Kidney (tissue), 14 donors: ENCODE measurements around the gene GNG8. TPM values are rescaled to one million over a fixed set of nuclear protein-coding genes. Genes with fewer than 3 reads are reported as not detected.
A peak's percentile ranks its signal among the peaks of the same experiment; 100 is the strongest.

ENCODE experiments used
- DNase-seq, 5 donors: peaks; one replicate each; pipeline ENCODE4 v3.0.0-alpha.2; 2013 to 2020
- FAIRE-seq: peaks from 2 replicates; lab custom pipeline; 2012; peaks lifted over from hg19 to GRCh38; lab: Jason Lieb, UNC
- H3K27ac ChIP-seq, 2 donors: one replicate each; pipeline ENCODE4 v1.7.0; 2013; ENCODE audit warnings: low read depth in 2 of 2, low read length in 2 of 2, inconsistent platforms in 1 of 2
- H3K27me3 ChIP-seq: one replicate; pipeline ENCODE4 v1.7.1; 2013; ENCODE audit warnings: low read length, inconsistent platforms; ENCODE audit not compliant: control insufficient read depth, insufficient read depth
- H3K36me3 ChIP-seq, 3 donors: one replicate each; pipeline versions ENCODE4 v1.7.0 to v1.7.1; 2013; ENCODE audit warnings: low read length in 3 of 3, control low read depth in 1 of 3, inconsistent platforms in 1 of 3; ENCODE audit not compliant: insufficient read depth in 3 of 3, control insufficient read depth in 2 of 3
- H3K4me1 ChIP-seq, 3 donors: one replicate each; pipeline versions ENCODE4 v1.7.0 to v1.7.1; 2013; ENCODE audit warnings: low read length in 3 of 3, inconsistent platforms in 1 of 3, low read depth in 1 of 3; ENCODE audit not compliant: control insufficient read depth in 2 of 3, insufficient read depth in 2 of 3
- H3K4me3 ChIP-seq, 3 donors: one replicate each; pipeline versions ENCODE4 v1.7.0 to v1.8.1; 2013; ENCODE audit warnings: low read length in 3 of 3, control low read depth in 1 of 3, inconsistent platforms in 1 of 3
- H3K9ac ChIP-seq, 3 donors: one replicate each; pipeline versions ENCODE4 v1.7.0 to v1.7.1; 2013; ENCODE audit warnings: low read length in 3 of 3, control low read depth in 1 of 3, inconsistent platforms in 1 of 3
- H3K9me3 ChIP-seq, 3 donors: one replicate each; pipeline versions ENCODE4 v1.7.0 to v1.7.1; 2013; ENCODE audit warnings: low read length in 3 of 3, control low read depth in 1 of 3, inconsistent platforms in 1 of 3; ENCODE audit not compliant: control insufficient read depth in 2 of 3, insufficient read depth in 1 of 3
- intact Hi-C: fragments of 100-400 bp; cut with DNase I; formaldehyde crosslinking; loops from one replicate; pipeline ENCODE4 v1.11.1; 2022
- polyA plus RNA-seq: library from polyadenylated mRNA; stranded (reverse); fragments of 350-450 nt; fragmentation: Illumina TruSeq; extraction: RNeasy Lipid Tissue Mini Kit (QIAGEN cat#74804); gene quantifications from one replicate; pipeline ENCODE4 v1.2.3, GENCODE V29; 2014; ENCODE audit warnings: low read depth, low replicate concordance; ENCODE audit not compliant: insufficient read depth
- total RNA-seq: library from RNA; stranded (reverse); fragmentation: NEBNext Ultra II Directional; extraction: Animal tissue kit (Norgen Biotek cat#: 25700); gene quantifications from one replicate; pipeline ENCODE4 v1.2.1, GENCODE V29; 2021
- TF ChIP-seq, protein P1 (sequence below): IDR thresholded peaks from 3 replicates; pipeline ENCODE4 v1.5.1; 2012; ENCODE audit warnings: mild to moderate bottlenecking, moderate library complexity, borderline replicate concordance; ENCODE audit not compliant: insufficient read depth; ENCODE audit errors: extremely low read depth
- donor health status: control.
- donor health status: control.
- donor health status: control.
- donor health status: control.
- donor health status: control.
- donor health status: DM: yes; HTN: yes; CAD: no.
- donor health status: Normal renal cell carcinoma (clear cell type).

Gene GNG8
- total and polyA plus RNA-seq, 2 donors from 2014 or later, result not detected

DNA sequence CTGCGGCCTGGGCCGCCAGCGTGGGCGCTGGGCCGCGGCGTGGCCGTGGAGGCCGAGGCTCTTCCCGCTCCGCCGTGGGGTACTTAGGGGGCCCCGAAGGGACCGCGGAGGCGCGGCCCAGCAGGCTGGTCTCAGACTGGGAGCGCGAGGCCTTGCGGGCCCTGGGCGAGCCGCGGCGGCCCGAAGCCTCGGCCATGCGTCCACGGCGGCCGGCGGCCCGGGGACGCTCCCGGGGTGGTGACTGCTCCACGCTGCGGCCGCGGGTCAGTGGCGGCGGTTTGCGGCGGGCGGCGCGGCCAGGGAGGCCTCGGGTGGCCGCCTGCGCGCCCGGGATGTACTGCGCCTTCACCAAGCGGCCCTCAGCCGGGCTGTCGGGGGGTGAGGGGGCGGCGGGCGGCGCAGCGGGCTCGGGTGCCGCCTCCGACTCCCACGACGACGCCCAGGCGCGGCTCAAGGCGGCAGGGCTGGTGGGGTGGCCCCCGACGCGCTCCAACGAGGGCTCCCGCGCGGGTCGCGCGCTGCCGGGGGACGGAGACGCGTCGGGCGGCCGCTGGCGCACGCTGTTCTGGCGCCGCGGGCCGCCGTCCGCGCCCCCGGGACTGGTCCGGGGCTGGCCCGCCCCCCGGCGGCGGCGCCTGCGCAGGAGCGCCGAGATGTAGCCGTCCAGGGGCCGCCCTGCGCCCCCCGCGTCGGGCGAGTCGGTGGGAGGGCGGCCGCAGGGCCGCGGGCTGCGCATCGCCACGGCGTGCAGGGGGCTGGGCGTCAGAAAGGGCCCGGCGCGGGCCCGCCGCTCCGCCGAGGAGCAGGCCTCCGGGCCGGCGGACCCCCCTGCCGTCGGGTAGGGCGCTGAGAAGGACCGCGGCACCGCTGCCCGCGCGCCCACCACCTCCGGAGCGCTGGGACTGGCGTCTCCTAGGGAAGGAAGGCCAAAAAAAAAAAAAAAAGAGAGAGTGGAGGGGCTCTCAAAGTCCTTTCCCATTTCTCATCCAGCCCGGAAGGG lies 13.3 kb upstream of the GNG8 start:
- no peak for FAIRE-seq
- no peaks in the 10 kb centered on the region for H3K9me3 ChIP-seq
- no peak overlapping the region for H3K4me3 ChIP-seq
- H3K27ac ChIP-seq, result no peak overlapping the region
- TF ChIP-seq, protein P1, sequence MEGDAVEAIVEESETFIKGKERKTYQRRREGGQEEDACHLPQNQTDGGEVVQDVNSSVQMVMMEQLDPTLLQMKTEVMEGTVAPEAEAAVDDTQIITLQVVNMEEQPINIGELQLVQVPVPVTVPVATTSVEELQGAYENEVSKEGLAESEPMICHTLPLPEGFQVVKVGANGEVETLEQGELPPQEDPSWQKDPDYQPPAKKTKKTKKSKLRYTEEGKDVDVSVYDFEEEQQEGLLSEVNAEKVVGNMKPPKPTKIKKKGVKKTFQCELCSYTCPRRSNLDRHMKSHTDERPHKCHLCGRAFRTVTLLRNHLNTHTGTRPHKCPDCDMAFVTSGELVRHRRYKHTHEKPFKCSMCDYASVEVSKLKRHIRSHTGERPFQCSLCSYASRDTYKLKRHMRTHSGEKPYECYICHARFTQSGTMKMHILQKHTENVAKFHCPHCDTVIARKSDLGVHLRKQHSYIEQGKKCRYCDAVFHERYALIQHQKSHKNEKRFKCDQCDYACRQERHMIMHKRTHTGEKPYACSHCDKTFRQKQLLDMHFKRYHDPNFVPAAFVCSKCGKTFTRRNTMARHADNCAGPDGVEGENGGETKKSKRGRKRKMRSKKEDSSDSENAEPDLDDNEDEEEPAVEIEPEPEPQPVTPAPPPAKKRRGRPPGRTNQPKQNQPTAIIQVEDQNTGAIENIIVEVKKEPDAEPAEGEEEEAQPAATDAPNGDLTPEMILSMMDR, result no peak
- intact Hi-C loops, result no loop called here
- H3K27me3 ChIP-seq, result peaks cover 8% of the 10 kb centered on the region
- H3K9ac ChIP-seq, result no peak overlapping the region
- no peaks in the 10 kb centered on the region for H3K36me3 ChIP-seq
- peak in 1 of 5 donors; percentile 37 for DNase-seq
- peaks cover 0 to 2% (median 0%) of the 10 kb centered on the region in 3 donors for H3K4me1 ChIP-seq

DNA sequence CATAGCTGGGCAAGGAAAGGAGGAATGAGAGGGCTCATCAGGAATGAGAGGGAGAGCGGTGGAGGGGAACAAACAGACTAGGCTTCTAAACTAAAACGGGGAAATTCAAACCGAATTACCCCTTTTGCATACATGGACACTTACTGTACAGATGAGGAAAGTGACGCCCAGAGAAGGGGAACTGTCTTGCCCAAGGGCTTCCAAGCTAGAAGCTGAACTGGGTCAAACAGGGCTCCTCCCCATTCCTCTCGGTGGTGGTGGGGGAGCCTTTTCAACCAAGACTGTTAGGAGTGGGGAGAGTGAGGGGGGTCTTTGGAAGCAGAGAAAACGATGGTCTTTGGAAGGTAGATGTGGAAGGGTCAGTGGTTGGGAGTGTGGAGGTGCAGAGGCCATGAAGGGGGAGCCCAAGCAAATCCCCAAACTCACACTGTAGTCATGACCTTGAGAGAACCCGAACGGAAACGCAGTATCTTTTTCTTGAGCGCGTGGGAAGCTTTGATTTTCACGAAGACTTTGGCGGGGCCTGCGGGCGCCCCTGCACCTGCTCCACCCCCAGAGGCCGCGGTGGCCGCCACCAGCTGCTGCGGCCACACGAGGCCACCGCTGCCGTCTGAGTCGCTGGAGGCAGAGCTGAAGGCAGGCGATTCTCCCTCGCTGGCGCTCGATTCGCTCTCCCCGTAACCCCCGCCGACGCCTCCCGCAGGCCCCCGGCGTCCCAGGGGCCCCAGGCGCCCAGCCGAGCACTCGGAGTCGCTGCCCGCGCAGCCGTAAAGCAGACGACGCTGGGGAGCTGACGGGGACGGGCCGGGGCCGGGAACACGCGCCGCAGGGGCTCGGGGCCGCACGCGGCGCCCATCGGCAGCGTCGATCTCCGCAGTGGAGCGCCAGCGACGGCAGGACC lies 12.3 kb upstream of the GNG8 start:
- H3K4me3 ChIP-seq, result no peak overlapping the region
- H3K4me1 ChIP-seq, result no peaks in the 10 kb centered on the region
- no peaks in the 10 kb centered on the region for H3K36me3 ChIP-seq
- DNase-seq, result peak in 1 of 5 donors; percentile 57
- no peak for FAIRE-seq
- no peaks in the 10 kb centered on the region for H3K9me3 ChIP-seq
- TF ChIP-seq, protein P1, result no peak
- peaks cover 8% of the 10 kb centered on the region for H3K27me3 ChIP-seq
- H3K27ac ChIP-seq, result no peak overlapping the region
- intact Hi-C loops, result no loop called here
- no peak overlapping the region for H3K9ac ChIP-seq

DNA sequence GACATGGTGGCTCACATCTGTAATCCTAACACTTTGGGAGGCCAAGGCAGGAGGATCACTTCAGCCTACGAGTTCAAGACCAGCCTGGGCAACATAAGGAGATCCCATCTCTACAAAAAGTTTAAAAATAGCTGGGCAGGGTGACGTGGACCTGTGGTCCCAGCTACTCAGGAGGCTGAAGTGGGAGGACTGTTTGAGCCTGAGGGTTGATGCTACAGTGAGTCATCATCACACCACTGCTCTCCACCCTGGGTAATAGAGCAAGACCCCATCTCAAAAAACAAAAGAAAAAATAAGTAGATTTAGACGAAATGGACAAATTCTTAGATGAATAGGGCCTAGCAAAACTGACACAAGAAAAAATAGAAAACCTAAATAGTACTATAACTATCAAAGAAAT lies 10.4 kb upstream of the GNG8 start:
- Histone ChIP-seq H3K36me3 (no peaks in the 10 kb centered on the region), H3K9ac (no peak overlapping the region), H3K9me3 (no peaks in the 10 kb centered on the region), H3K27ac (no peak overlapping the region), H3K4me3 (no peak overlapping the region), H3K4me1 (no peaks in the 10 kb centered on the region), H3K27me3 (peaks cover 8% of the 10 kb centered on the region)
- FAIRE-seq (no peak), DNase-seq (no peak)
- intact Hi-C loops, result no loop called here
- TF ChIP-seq, protein P1, result no peak
